GM18870 (cell line): ENCODE results near the gene DDX10.

ENCODE experiments used
- ATAC-seq: cut with Tn5 transposase; IDR thresholded peaks from one replicate; pipeline ENCODE4 v1.9.1; 2021; ENCODE audit warnings: moderate library complexity; ENCODE audit not compliant: unreplicated experiment

The DDX10 gene

GRCh38 chr11:108897916-108898315, 233.0 kb downstream of the DDX10 start:
- ATAC-seq: no peak

- no peak for ATAC-seq
These were observed 236.5 kb downstream of the DDX10 start for GRCh38 chr11:108901359-108901758.

GRCh38 chr11:108902027-108902469, 237.2 kb downstream of the DDX10 start:
- no peak for ATAC-seq

GRCh38 chr11:108904480-108904879, 239.6 kb downstream of the DDX10 start:
- no peak for ATAC-seq

- ATAC-seq: no peak
These were observed 241.5 kb downstream of the DDX10 start for GRCh38 chr11:108906329-108906728.

- ATAC-seq: no peak
These were observed 242.0 kb downstream of the DDX10 start for GRCh38 chr11:108906826-108907225.

GRCh38 chr11:108909041-108909440, 244.2 kb downstream of the DDX10 start:
- ATAC-seq: no peak

GRCh38 chr11:108909921-108910320, 245.1 kb downstream of the DDX10 start:
- ATAC-seq: no peak

- ATAC-seq: no peak
These were observed 247.7 kb downstream of the DDX10 start for GRCh38 chr11:108912581-108912980.

- ATAC-seq: no peak
These were observed 248.3 kb downstream of the DDX10 start for GRCh38 chr11:108913204-108913603.

GRCh38 chr11:108914211-108914610, 249.3 kb downstream of the DDX10 start:
- no peak for ATAC-seq

- no peak for ATAC-seq
These were observed 250.1 kb downstream of the DDX10 start for GRCh38 chr11:108914981-108915380.

- ATAC-seq: no peak
These were observed 250.8 kb downstream of the DDX10 start for GRCh38 chr11:108915666-108916065.

GRCh38 chr11:108916290-108916689, 251.4 kb downstream of the DDX10 start:
- ATAC-seq: no peak

- ATAC-seq: no peak
These were observed 252.1 kb downstream of the DDX10 start for GRCh38 chr11:108916935-108917334.

- ATAC-seq: no peak
These were observed 256.3 kb downstream of the DDX10 start for GRCh38 chr11:108921211-108921610.

- ATAC-seq: no peak
These were observed 257.4 kb downstream of the DDX10 start for GRCh38 chr11:108922241-108922640.

GRCh38 chr11:108923413-108923812, 258.5 kb downstream of the DDX10 start:
- no peak for ATAC-seq

GRCh38 chr11:108926171-108926840, 261.4 kb downstream of the DDX10 start:
- no peak for ATAC-seq

GRCh38 chr11:108926841-108927577, 262.1 kb downstream of the DDX10 start:
- no peak for ATAC-seq

- no peak for ATAC-seq
These were observed 263.1 kb downstream of the DDX10 start for GRCh38 chr11:108927791-108928545.

- ATAC-seq: no peak
These were observed 264.4 kb downstream of the DDX10 start for GRCh38 chr11:108929241-108929640.
